Measurements from ENCODE around the gene ALOX5AP. TPM values are rescaled to one million over a fixed set of nuclear protein-coding genes. Genes with fewer than 3 reads are reported as not detected.

The ALOX5AP gene
- total RNA-seq, 1 experiment from 2014 or later, result not detected

DNA sequence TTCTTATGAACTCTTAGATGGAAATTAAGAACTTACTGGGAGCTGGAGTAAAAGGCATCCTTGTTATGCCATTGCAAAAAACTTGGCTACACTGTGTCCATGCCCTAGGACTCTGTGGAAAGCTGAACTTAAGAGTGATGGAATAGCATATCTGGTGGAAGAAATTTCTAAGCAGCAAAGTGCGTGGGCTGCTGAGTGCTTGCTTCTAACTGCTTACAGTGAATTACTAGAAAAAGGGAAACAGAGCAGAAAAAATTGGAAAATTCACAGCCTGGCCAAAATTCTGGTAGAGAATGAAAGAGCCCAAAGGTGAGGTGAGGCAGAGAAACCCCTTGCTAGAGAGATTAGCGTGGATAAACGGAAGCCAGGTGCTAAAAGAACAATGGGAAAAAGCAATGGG is 44.3 kb downstream of the ALOX5AP start:
- H3K4me1 ChIP-seq (ENCODE audit: insufficient read depth, low read length), result no peaks in the 10 kb centered on the region
- H4K20me1 ChIP-seq (ENCODE audit: low read length), result no peaks in the 10 kb centered on the region
- CTCF ChIA-PET, result no interaction called here
- no peaks in the 10 kb centered on the region for H3K9me2 ChIP-seq (replicated peaks; ENCODE audit: low read length)
- intact Hi-C loops (cut with micrococcal nuclease), result no loop called here
- no peak overlapping the region for H2AFZ ChIP-seq (ENCODE audit: low read length)
- ATAC-seq (no peak), DNase-seq (no peak)
- no peaks in the 10 kb centered on the region for H3K9me3 ChIP-seq (ENCODE audit: low read length)
- H3K4me2 ChIP-seq (ENCODE audit: low read length), result no peak overlapping the region
- TF ChIP-seq EZH2phosphoT487 (IDR thresholded peaks at IDR 0.05; ENCODE audit: borderline replicate concordance, low read length) (no peak), EZH2 (IDR thresholded peaks at IDR 0.05; ENCODE audit: low read length, unreplicated experiment) (no peak)
- TF ChIP-seq, protein P1, sequence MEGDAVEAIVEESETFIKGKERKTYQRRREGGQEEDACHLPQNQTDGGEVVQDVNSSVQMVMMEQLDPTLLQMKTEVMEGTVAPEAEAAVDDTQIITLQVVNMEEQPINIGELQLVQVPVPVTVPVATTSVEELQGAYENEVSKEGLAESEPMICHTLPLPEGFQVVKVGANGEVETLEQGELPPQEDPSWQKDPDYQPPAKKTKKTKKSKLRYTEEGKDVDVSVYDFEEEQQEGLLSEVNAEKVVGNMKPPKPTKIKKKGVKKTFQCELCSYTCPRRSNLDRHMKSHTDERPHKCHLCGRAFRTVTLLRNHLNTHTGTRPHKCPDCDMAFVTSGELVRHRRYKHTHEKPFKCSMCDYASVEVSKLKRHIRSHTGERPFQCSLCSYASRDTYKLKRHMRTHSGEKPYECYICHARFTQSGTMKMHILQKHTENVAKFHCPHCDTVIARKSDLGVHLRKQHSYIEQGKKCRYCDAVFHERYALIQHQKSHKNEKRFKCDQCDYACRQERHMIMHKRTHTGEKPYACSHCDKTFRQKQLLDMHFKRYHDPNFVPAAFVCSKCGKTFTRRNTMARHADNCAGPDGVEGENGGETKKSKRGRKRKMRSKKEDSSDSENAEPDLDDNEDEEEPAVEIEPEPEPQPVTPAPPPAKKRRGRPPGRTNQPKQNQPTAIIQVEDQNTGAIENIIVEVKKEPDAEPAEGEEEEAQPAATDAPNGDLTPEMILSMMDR (conservative IDR thresholded peaks at IDR 0.05; ENCODE audit: low read depth, low read length), result no peak
- H3K27ac ChIP-seq (ENCODE audit: low read length), result no peak overlapping the region
- POLR2A ChIA-PET (ENCODE audit: unreplicated experiment), result no interaction called here
- no peaks in the 10 kb centered on the region for H3F3A ChIP-seq (ENCODE audit: low read length, unreplicated experiment)
- no peaks in the 10 kb centered on the region for H3K79me2 ChIP-seq (ENCODE audit: low read length)
- H3K36me3 ChIP-seq (ENCODE audit: low read depth, low read length), result no peaks in the 10 kb centered on the region
- no peak overlapping the region for H3K9ac ChIP-seq (ENCODE audit: low read length)
- H3K27me3 ChIP-seq (ENCODE audit: low read length), result no peaks in the 10 kb centered on the region
- no TSS peak for BruUV-seq (replicated peaks)
- H3K4me3 ChIP-seq (ENCODE audit: low read length), result no peak overlapping the region

DNA sequence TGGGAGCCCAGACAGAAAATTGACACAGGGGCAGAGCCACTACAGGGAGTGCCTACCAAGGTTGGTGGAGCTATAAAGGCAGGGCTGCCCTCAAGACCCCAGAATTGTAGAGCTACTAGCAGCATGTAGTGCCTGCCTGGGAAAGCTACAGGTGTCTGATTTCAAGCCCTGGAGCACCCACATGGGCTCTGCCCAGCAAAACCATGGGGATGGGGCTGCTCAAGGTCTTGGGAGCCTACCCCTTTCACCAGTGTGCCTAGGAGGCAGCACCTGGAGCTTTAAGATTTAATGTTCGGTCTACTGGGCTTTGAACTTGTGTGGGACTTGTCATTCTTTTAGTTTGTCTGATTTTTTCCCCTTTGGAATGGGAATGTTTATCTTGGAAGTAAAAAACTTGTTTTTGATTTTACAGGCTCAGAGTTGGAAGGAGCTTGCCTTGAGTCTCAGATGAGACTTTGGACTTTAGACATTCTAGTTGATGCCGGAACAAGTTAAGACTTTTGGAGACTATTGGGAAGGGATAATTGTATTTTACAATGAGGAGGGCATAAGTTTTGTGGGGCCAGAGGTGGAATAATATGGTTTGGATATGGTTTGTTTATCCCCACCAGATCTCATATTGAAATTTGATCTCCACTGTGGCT is 45.1 kb downstream of the ALOX5AP start:
- ATAC-seq, result no peak
- H3F3A ChIP-seq (ENCODE audit: low read length, unreplicated experiment), result no peaks in the 10 kb centered on the region
- TF ChIP-seq, protein P1 (conservative IDR thresholded peaks at IDR 0.05; ENCODE audit: low read depth, low read length), result no peak
- TF ChIP-seq EZH2 (IDR thresholded peaks at IDR 0.05; ENCODE audit: low read length, unreplicated experiment), result no peak
- TF ChIP-seq EZH2phosphoT487 (IDR thresholded peaks at IDR 0.05; ENCODE audit: borderline replicate concordance, low read length), result no peak

DNA sequence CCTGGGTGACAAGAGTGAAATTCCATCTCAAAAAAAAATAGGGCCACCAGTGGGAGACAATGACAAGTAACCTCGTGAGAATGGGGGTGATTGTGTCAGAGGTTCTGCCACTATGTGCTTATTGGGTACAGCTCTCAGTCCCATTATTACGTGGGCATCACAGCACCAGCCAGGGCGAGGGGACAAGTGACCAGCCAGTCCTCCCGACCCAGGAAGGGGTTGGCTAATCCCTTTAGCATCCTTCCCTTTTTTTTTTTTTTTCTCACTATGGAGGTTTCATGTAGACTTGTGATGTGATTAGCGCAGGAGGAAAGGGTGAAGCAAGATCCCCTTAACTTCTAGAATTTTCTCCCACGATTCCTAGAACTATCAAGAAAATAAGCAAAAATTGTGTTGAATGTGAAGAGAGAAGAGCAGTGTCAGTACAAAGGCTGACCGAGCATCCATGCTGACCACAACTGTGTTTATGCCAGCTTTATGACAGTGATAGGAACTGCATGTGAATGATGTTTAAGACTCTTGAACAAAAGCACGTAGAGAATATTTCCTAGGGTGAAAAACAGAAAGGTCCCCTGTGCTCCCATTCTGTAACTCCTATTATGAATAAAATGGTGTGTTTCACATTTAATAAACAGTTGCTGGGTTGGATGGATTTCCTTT is 50.0 kb downstream of the ALOX5AP start:
- no peaks in the 10 kb centered on the region for H3K9me3 ChIP-seq (ENCODE audit: low read length)
- no peak for ATAC-seq
- no peaks in the 10 kb centered on the region for H3F3A ChIP-seq (ENCODE audit: low read length, unreplicated experiment)
- H3K9ac ChIP-seq (ENCODE audit: low read length), result no peak overlapping the region
- DNase-seq, result no peak
- H3K79me2 ChIP-seq (ENCODE audit: low read length), result no peaks in the 10 kb centered on the region
- H3K9me2 ChIP-seq (replicated peaks; ENCODE audit: low read length), result no peaks in the 10 kb centered on the region
- H3K4me3 ChIP-seq (ENCODE audit: low read length), result no peak overlapping the region
- intact Hi-C loops (cut with micrococcal nuclease), result no loop called here
- H2AFZ ChIP-seq (ENCODE audit: low read length), result no peak overlapping the region
- no peak overlapping the region for H3K27ac ChIP-seq (ENCODE audit: low read length)
- H3K4me1 ChIP-seq (ENCODE audit: insufficient read depth, low read length), result no peaks in the 10 kb centered on the region
- H3K4me2 ChIP-seq (ENCODE audit: low read length), result no peak overlapping the region
- POLR2A ChIA-PET (ENCODE audit: unreplicated experiment), result no interaction called here
- no TSS peak for BruUV-seq (replicated peaks)
- no peaks in the 10 kb centered on the region for H3K36me3 ChIP-seq (ENCODE audit: low read depth, low read length)
- H4K20me1 ChIP-seq (ENCODE audit: low read length), result no peaks in the 10 kb centered on the region
- CTCF ChIA-PET, result no interaction called here
- TF ChIP-seq EZH2phosphoT487 (IDR thresholded peaks at IDR 0.05; ENCODE audit: borderline replicate concordance, low read length), result no peak
- TF ChIP-seq EZH2 (IDR thresholded peaks at IDR 0.05; ENCODE audit: low read length, unreplicated experiment), result no peak
- TF ChIP-seq, protein P1 (conservative IDR thresholded peaks at IDR 0.05; ENCODE audit: low read depth, low read length), result no peak
- H3K27me3 ChIP-seq (ENCODE audit: low read length), result no peaks in the 10 kb centered on the region

More for the DNA sequence above, 45.1 kb downstream of the ALOX5AP start:
- H3K4me1 ChIP-seq (ENCODE audit: insufficient read depth, low read length), result no peaks in the 10 kb centered on the region
- no peaks in the 10 kb centered on the region for H3K9me2 ChIP-seq (replicated peaks; ENCODE audit: low read length)
- no peak for DNase-seq
- H2AFZ ChIP-seq (ENCODE audit: low read length), result no peak overlapping the region
- H3K9ac ChIP-seq (ENCODE audit: low read length), result no peak overlapping the region
- H3K79me2 ChIP-seq (ENCODE audit: low read length), result no peaks in the 10 kb centered on the region
- CTCF ChIA-PET, result interaction anchor here (0.7 kb wide), 1 partner anchor 266 kb away, joined by 3 read pairs; no protein-coding TSS in a partner anchor
- no peaks in the 10 kb centered on the region for H3K36me3 ChIP-seq (ENCODE audit: low read depth, low read length)
- intact Hi-C loops (cut with micrococcal nuclease), result no loop called here
- H3K9me3 ChIP-seq (ENCODE audit: low read length), result no peaks in the 10 kb centered on the region
- no peaks in the 10 kb centered on the region for H4K20me1 ChIP-seq (ENCODE audit: low read length)
- POLR2A ChIA-PET (ENCODE audit: unreplicated experiment), result no interaction called here
- no TSS peak for BruUV-seq (replicated peaks)
- H3K4me2 ChIP-seq (ENCODE audit: low read length), result no peak overlapping the region
- H3K27me3 ChIP-seq (ENCODE audit: low read length), result no peaks in the 10 kb centered on the region
- no peak overlapping the region for H3K4me3 ChIP-seq (ENCODE audit: low read length)
- H3K27ac ChIP-seq (ENCODE audit: low read length), result no peak overlapping the region

Measured in PC-3 (cell line).